Caco-2 (cell line): ENCODE results near the gene RASGRF2. TPM values are rescaled to one million over a fixed set of nuclear protein-coding genes. Genes with fewer than 3 reads are reported as not detected.

Experiments
- BruUV-seq: library from RNA; stranded (reverse); fragments of 400-500 nt; replicated peaks from 2 replicates; lab custom pipeline; 2021; lab: Mats Ljungman, UMichigan
- CTCF ChIA-PET: fragments of 300-600 bp; sonication (Branson Sonifier 250); formaldehyde crosslinking; loops from one replicate; lab custom pipeline; 2022; ENCODE audit warnings: antibody characterized with exemption; lab: Charles Lee
- POLR2A ChIA-PET: fragments of 300-600 bp; sonication (Branson Sonifier 250); formaldehyde crosslinking; loops from one replicate; lab custom pipeline; 2022; ENCODE audit warnings: antibody characterized with exemption; lab: Charles Lee
- DNase-seq, 2 experiments: peaks; one replicate each; pipeline versions ENCODE4 v3.0.0 to v3.0.0-alpha.2; 2020 to 2022
- H3K27me3 ChIP-seq: replicated peaks from 2 replicates; pipeline ENCODE4 v1.6.0; 2011; ENCODE audit warnings: low read length; ENCODE audit not compliant: control insufficient read depth, insufficient read depth
- H3K36me3 ChIP-seq: 2 replicates; pipeline ENCODE4 v1.5.1; 2011; ENCODE audit warnings: low read length; ENCODE audit not compliant: control insufficient read depth, insufficient read depth
- H3K4me1 ChIP-seq: fragments of 250-450 bp; sonication (Bioruptor Pico); 2 replicates; pipeline ENCODE4 v1.5.1; 2020; ENCODE audit warnings: mild to moderate bottlenecking
- H3K4me3 ChIP-seq: 2 replicates; pipeline ENCODE4 v1.5.1; 2011; ENCODE audit warnings: low read depth, mild to moderate bottlenecking, control low read depth, low read length
- H3K9me3 ChIP-seq: fragments of 250-450 bp; sonication (Bioruptor Pico); 2 replicates; pipeline ENCODE4 v1.5.1; 2020; ENCODE audit warnings: mild to moderate bottlenecking, moderate library complexity
- H3K27ac Mint-ChIP-seq: one replicate; pipeline ENCODE4 v1.8.0; 2022; ENCODE audit warnings: mixed read lengths; ENCODE audit not compliant: unreplicated experiment
- H3K27me3 Mint-ChIP-seq: one replicate; pipeline ENCODE4 v1.8.0; 2022; ENCODE audit warnings: mixed read lengths; ENCODE audit not compliant: insufficient read depth, unreplicated experiment
- H3K36me3 Mint-ChIP-seq: one replicate; pipeline ENCODE4 v1.8.0; 2022; ENCODE audit warnings: mild to moderate bottlenecking, mixed read lengths; ENCODE audit not compliant: insufficient read depth, unreplicated experiment
- H3K4me1 Mint-ChIP-seq: one replicate; pipeline ENCODE4 v1.8.0; 2022; ENCODE audit warnings: low read depth, mixed read lengths; ENCODE audit not compliant: unreplicated experiment
- H3K4me3 Mint-ChIP-seq: one replicate; pipeline ENCODE4 v1.8.0; 2022; ENCODE audit warnings: mild to moderate bottlenecking, moderate library complexity, mixed read lengths; ENCODE audit not compliant: unreplicated experiment
- H3K9me3 Mint-ChIP-seq: one replicate; pipeline ENCODE4 v1.8.0; 2022; ENCODE audit warnings: mixed read lengths; ENCODE audit not compliant: unreplicated experiment
- CTCF ChIP-seq, 2 experiments: fragments of 200-600 bp in 1 of 2; IDR thresholded peaks; 1 replicate in 1 of 2; 2 replicates in 1 of 2; pipeline versions ENCODE4 v1.5.1 to v1.8.0; 2011 to 2022; ENCODE audit warnings: antibody characterized with exemption in 1 of 2, control low read depth in 1 of 2, inconsistent platforms in 1 of 2, low read depth in 1 of 2, low read length in 1 of 2, mild to moderate bottlenecking in 1 of 2, moderate library complexity in 1 of 2; ENCODE audit not compliant: insufficient read depth in 1 of 2, severe bottlenecking in 1 of 2, unreplicated experiment in 1 of 2
- intact Hi-C: fragments of 100-400 bp; cut with micrococcal nuclease; formaldehyde crosslinking; loops from one replicate; pipeline ENCODE4 v1.10.0; 2022; ENCODE audit not compliant: unreplicated experiment
- total RNA-seq: library from RNA; stranded (reverse); gene quantifications from 2 replicates; pipeline ENCODE4 v1.2.3, GENCODE V29; 2022

The RASGRF2 gene
- total RNA-seq, 1 experiment from 2014 or later: 23.1 TPM

DNA sequence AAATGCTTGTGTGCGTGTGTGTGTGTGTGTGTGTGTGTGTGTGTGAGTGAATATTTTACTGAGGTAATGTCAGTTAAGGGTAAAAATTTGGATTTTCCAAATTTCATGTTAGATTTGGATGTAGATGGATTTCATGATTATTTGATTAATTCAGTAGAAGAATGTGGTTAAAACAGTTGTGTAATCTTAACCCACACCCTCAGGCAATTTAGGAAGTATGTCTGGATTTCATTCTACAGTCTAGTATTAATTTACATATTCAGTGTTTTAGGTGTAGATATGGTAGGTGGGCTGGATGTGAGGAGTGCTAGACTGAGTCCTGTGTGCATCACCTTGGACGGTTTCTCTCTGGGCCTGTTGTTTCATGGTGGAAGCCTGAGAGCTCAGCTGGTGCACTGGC lies 173.9 kb downstream of the RASGRF2 start:
- peaks cover 6% of the 10 kb centered on the region for H3K36me3 Mint-ChIP-seq
- H3K27me3 Mint-ChIP-seq: no peaks in the 10 kb centered on the region
- no peaks in the 10 kb centered on the region for H3K4me1 Mint-ChIP-seq
- no peaks in the 10 kb centered on the region for H3K4me1 ChIP-seq
- H3K4me3 Mint-ChIP-seq: no peak overlapping the region
- DNase-seq: no peak
- no peak overlapping the region for H3K4me3 ChIP-seq
- H3K27me3 ChIP-seq: no peaks in the 10 kb centered on the region
- POLR2A ChIA-PET: no interaction called here
- no peaks in the 10 kb centered on the region for H3K9me3 ChIP-seq
- CTCF ChIA-PET: no interaction called here
- H3K9me3 Mint-ChIP-seq: peaks cover 13% of the 10 kb centered on the region
- no peak overlapping the region for H3K27ac Mint-ChIP-seq
- H3K36me3 ChIP-seq: no peaks in the 10 kb centered on the region
- intact Hi-C loops: no loop called here
- TF ChIP-seq CTCF (IDR thresholded peaks at IDR 0.05; ENCODE audit: insufficient read depth in 1 of 2, low read depth in 1 of 2, low read length in 1 of 2, severe bottlenecking in 1 of 2, unreplicated experiment in 1 of 2): no peak
- no TSS peak for BruUV-seq

- ChIA-PET CTCF (no interaction called here), POLR2A (no interaction called here)
- intact Hi-C loops: no loop called here
- H3K9me3 ChIP-seq: no peaks in the 10 kb centered on the region
- Mint-ChIP-seq H3K27ac (no peak overlapping the region), H3K27me3 (no peaks in the 10 kb centered on the region), H3K9me3 (peaks cover 13% of the 10 kb centered on the region), H3K36me3 (peaks cover 6% of the 10 kb centered on the region), H3K4me3 (no peak overlapping the region), H3K4me1 (no peaks in the 10 kb centered on the region)
- no peaks in the 10 kb centered on the region for H3K36me3 ChIP-seq
- no peak for TF ChIP-seq CTCF (IDR thresholded peaks at IDR 0.05; ENCODE audit: insufficient read depth in 1 of 2, low read depth in 1 of 2, low read length in 1 of 2, severe bottlenecking in 1 of 2, unreplicated experiment in 1 of 2)
- H3K4me3 ChIP-seq: no peak overlapping the region
- no peaks in the 10 kb centered on the region for H3K4me1 ChIP-seq
- no peak for DNase-seq
- no TSS peak for BruUV-seq
- no peaks in the 10 kb centered on the region for H3K27me3 ChIP-seq
These were observed 174.4 kb downstream of the RASGRF2 start for GRCh38 chr5:81134566-81134965.

DNA sequence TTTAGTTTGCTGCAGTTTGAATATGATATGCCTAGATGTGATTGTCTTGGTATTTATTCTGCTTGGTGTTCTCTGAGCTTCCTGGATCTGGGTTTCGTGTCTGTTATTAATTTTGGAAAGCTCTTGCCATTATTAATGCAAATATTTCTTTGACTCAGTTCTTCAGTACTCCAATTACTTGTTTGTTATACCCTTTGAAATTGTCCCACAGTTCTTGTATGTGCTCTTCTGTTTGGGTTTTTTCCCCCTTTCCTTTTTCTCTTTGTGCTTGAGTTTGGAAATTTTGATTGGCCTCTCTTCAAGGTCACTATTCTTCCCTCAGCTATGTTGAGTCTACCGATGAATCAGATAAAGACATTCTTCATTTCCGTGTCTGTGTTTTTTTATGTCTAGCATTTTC lies 176.4 kb downstream of the RASGRF2 start:
- Histone ChIP-seq H3K4me3 (no peak overlapping the region), H3K4me1 (no peaks in the 10 kb centered on the region), H3K27me3 (no peaks in the 10 kb centered on the region), H3K36me3 (no peaks in the 10 kb centered on the region), H3K9me3 (no peaks in the 10 kb centered on the region)
- no peak for DNase-seq
- no TSS peak for BruUV-seq
- Mint-ChIP-seq H3K27me3 (no peaks in the 10 kb centered on the region), H3K36me3 (peaks cover 6% of the 10 kb centered on the region), H3K9me3 (peaks cover 13% of the 10 kb centered on the region), H3K4me3 (no peak overlapping the region), H3K4me1 (no peaks in the 10 kb centered on the region), H3K27ac (no peak overlapping the region)
- intact Hi-C loops: no loop called here
- CTCF ChIA-PET: no interaction called here
- no peak for TF ChIP-seq CTCF (IDR thresholded peaks at IDR 0.05; ENCODE audit: insufficient read depth in 1 of 2, low read depth in 1 of 2, low read length in 1 of 2, severe bottlenecking in 1 of 2, unreplicated experiment in 1 of 2)
- POLR2A ChIA-PET: no interaction called here
